HG03066 (cell line): ENCODE data around the gene LGR4.
"Not testable (repeated sequence)": the region's sequence is repeated elsewhere in the genome, so short reads cannot be mapped to it uniquely, and the experiment has no call there.

Experiments used
- ATAC-seq: cut with Tn5 transposase; IDR thresholded peaks from one replicate; pipeline ENCODE4 v1.9.1; 2021; ENCODE audit warnings: low read depth; ENCODE audit not compliant: unreplicated experiment

LGR4 gene

DNA sequence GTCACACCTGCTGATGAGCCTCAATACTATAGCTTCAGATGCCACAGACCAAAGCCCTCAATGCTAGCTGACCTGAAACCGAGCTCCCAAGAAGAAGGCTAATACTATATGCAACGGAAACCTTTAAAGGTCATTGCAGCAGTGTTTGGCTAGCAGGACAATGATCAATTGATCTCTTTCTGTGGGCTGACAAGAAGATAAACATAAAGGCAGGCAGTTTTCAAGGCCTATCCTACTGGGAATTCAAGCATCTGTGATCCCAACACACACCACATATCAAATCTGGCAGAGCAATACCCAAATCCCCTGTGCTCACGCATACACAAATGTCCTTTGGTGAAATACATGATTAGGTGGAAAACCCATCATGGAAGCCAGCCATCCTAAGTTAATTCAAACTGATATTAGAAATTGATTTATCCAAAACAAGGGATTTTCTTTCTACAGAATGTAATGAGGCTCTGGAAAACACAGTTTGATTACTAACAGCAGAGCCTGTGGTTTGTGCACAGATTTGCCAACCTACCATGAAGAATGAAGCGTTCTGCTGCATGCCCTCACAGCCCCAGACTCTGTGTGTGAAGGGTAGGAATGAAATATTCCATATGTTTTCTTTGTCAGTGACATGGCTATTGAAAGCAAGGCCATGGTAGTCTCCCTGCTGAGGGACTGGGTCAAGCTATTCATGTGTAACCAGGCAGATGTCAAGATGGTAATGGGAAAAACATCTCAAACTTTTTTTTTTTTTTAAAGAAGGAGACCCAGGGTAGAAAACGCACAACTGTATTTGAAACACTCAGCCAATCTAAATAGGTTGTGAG is 12.2 kb downstream of the LGR4 start:
- ATAC-seq, result no peak

DNA sequence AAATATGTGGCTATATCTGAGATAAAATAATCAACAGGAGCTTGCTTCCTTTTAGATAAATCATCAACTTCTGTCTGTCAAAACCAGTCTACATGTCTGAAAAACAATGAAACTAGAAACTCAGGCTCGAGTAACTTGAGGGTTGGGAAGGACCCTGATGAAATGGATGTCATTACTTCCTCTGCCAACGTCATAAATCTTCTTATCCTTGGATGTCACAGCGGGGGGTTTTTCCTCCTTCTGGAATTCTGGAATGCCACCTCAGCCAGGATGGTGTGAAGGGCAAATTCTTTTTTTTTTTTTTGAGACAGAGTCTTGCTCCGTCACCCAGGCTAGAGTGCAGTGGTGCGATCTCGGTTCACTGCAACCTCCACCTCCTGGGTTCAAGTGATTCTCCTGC is 13.4 kb downstream of the LGR4 start:
- no peak for ATAC-seq

DNA sequence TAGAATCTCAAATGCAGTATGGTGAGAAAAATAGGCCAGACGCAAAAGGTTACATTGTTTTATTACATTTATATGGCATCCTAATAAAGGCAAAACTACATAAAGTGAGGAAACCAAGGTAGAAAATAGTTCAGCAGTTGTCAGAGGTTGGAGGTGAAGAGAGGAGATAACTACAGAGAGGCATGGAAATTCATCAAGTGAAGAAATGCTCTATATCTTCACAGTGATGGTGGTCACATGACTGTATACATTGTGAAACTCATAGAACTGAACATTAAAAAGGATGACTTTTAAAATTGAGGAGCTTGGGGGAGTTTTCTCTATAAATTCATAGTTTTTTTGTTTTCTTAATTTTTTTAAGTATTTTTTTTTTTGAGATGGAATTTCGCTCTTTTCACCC is 14.4 kb downstream of the LGR4 start:
- ATAC-seq, result no peak

GRCh38 chr11:27456795-27457329 is 15.7 kb downstream of the LGR4 start:
- ATAC-seq, result no peak

DNA sequence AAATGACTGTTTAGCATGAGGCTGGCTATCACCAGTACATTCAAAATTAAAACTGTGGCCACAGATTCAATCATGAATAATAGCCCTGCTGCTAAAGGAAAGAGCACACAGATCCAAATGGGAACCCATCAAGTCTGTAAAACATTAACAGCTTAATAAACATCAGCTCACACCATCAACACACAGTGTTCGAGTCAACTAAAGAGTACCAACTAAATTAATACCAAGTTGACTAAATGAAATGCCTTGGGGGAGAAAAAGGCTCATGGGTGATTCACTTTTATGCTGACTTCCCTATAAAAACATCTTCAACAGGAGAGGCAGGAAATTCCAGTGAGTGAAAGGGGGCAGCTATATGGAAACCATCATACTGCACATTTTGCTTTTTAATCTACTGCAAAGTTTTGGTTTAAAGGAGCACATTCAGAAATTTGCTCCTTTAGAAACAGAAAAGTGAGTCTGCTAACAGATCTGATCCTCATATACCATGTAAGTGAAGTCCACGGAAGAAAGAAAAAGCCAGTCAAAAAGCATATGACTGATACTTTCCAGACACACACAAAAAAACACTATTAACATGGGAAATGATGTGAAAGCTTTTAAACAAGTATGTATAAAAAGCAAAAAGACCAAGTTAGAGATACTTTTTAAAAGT is 16.3 kb downstream of the LGR4 start:
- no peak for ATAC-seq

- ATAC-seq, result no peak
Observed at GRCh38 chr11:27455667-27456066, 16.9 kb downstream of the LGR4 start.

DNA sequence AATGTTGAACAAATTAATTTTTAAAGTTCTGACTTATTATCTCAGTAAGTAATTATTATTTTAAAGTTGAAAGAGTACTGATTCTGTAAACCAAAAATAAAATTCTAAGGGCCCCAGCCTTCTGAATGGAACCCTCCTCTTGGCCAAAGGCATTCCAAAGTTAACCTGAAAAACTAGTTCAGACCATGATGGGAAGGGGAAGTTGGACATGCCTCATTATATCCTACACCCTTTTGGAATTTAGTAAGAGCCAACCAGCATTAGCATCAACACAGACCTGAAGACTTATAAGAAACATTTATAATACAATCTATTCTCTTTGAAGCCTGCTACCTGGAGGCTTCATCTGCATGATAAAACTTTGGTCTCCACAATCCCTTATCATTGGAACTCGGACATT is 18.9 kb downstream of the LGR4 start:
- no peak for ATAC-seq

GRCh38 chr11:27452147-27452546 is 20.4 kb downstream of the LGR4 start:
- ATAC-seq, result no peak

DNA sequence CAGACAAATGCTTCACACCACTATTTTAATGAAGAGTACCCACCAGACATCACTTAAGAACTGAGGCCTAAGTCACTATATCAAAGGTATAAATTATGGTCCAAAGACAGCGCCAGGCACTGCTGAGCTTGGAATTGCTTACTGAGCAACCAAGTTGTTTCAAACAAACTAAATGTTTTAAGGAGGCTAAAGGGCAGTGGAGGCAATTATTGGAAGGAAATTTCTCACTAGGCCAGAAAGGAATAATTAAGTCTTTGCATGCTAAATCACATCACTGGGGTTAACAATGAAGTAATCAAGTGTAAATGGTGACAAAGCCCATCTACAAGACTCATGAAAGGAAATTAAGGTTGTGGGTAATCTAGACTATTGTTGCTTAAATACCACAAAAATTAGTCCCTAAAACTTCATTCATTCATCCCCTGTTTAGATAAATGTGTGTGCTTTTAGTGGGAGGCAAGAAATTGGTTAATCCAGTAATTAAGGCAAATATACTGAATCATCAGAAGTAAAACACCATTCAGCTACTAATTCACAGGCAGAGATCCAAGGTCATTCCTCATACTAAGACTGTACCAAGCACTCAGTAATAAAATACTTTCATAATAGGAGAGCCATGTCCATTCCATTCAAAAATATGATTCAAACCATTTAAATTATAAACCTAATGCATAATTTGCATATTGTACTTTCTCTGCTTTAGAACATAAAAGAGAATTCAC is 21.2 kb downstream of the LGR4 start:
- no peak for ATAC-seq

DNA sequence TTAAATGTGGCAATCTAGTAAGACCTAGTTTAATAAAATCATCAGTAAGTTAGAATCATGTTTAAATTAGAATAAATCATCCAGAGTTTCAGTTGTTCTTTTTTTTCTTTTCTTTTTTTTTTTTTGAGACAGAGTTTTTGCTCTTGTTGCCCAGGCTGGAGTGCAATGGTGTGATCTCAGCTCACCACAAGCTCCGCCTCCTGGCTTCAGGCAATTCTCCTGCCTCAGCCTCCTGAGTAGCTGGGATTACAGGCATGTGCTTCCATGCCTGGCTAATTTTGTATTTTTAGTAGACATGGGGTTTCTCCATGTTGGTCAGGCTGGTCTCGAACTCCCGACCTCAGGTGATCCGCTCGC is 24.4 kb downstream of the LGR4 start:
- not testable (repeated sequence) for ATAC-seq

- ATAC-seq, result no peak
Observed at GRCh38 chr11:27447288-27448183, 25.1 kb downstream of the LGR4 start.

DNA sequence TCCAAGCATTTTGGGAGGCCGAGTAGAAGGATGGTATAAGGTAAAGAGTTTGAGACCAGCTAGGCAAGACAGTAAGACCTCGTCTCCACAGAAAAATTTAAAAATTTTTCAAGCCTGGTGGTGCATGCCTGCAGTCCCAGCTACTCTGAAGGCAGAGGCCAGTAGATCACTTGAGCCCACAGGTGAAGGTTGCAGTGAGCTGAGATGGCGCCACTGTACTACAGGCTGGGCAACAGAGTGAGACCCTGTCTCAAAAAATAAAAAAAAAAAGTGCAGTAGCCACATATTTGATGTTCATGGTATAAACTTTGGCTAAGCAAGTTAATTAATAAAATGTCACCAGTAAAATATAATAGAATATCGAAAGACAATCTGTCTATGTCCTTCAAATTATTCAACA is 27.0 kb downstream of the LGR4 start:
- ATAC-seq, result no peak

DNA sequence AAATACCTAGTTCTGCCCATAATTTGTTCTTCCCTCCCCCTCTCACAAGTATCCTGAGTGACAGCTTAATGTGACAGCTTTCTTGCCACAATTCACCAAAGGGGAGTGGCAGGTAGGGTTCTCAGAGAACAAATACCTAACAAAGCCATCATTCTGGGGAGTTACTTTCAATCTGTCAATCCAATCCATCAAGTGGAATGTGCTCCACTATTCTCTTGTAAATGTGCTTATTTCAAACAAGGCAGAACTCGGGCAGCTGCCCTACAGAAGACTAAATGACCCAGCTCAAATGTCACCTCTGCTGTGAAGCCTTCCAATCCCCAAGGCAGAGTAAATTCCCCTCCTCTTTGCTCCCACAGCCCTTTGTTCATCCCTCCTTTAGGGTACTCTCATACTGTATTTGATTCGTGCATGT is 27.8 kb downstream of the LGR4 start:
- no peak for ATAC-seq

- no peak for ATAC-seq
Observed at GRCh38 chr11:27443746-27444507, 28.7 kb downstream of the LGR4 start.

DNA sequence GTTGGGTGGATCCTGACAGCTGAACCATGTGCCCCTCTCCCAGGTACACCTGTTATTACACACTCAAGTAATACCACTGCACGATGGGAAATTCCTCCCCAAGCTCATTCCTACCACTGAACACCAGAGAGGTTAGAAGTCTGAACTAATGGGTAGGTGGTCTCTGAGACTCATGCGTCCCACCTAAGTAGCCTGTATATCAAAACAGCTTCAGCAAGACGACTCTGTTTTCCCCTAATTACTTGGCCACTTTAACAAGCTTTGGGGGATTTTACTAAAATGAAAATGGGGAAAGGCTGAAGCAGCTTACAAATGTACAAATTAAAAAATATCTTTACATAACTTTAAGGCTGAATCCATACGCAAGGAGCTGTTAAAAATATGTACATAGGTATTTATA is 29.4 kb downstream of the LGR4 start:
- ATAC-seq, result no peak

GRCh38 chr11:27440090-27440489 is 32.5 kb downstream of the LGR4 start:
- no peak for ATAC-seq

DNA sequence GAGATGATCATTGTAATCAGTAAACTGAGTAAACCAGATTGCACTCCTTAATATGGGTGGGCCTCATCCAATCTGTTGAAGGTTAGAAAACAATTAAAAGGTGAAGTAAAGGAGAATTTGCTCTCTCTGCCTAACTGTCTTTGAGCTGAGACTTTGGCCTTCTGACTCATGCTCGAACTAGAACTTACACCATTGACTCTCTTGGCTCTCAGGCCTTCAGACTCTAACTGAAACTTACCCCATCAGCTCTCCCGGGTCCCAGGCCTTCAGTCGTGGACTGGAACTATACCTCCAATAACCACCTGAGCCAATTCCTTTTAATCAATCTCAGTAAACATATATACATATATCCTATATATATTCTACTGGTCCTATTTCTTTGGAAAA is 34.0 kb downstream of the LGR4 start:
- ATAC-seq, result no peak

- no peak for ATAC-seq
Observed at GRCh38 chr11:27437829-27438594, 34.6 kb downstream of the LGR4 start.

DNA sequence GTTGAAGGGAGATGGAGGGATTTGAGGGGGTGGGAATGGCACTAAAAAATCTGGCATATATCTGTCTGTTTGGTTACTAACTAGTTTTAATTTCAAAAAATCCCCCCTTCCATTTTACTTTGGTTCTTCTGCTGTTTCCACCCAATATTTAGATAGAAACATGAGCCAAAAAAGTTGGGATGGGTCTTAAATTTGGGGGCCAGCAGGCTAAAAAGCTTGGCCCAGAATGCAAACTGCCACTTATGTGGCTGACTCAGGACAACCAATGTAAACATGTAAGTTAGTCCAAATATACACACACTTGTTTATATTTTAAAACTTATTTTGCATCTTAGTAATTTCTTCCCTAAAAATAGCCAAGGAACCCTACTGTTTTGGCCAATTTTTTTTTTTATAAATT is 35.7 kb downstream of the LGR4 start:
- ATAC-seq, result no peak
